GM12878 (cell line): ENCODE results near the gene TOB1. TPM values are rescaled to one million over a fixed set of nuclear protein-coding genes. Genes with fewer than 3 reads are reported as not detected.

ENCODE experiments used
- ATAC-seq: fragments of 200-7000 bp; cut with Tn5 transposase; 3 replicates; pipeline ENCODE4 v1.9.1; 2020; ENCODE audit warnings: mild to moderate bottlenecking, moderate library complexity
- BruUV-seq: library from RNA; stranded (reverse); fragments of 400-500 nt; replicated peaks from 2 replicates; lab custom pipeline; 2021; lab: Mats Ljungman, UMichigan
- CTCF ChIA-PET: fragments of 300-600 bp; sonication (Branson Sonifier 250); formaldehyde crosslinking; extraction: SDS; loops from one replicate; lab custom pipeline; 2021; ENCODE audit warnings: inconsistent platforms; lab: Yijun Ruan, JAX
- POLR2A ChIA-PET: fragments of 350-600 bp; formaldehyde crosslinking; extraction: SDS; loops from one replicate; lab custom pipeline; 2021; ENCODE audit warnings: inconsistent platforms; lab: Charles Lee
- RAD21 ChIA-PET: fragments of 300-600 bp; sonication (Branson Sonifier 250); formaldehyde crosslinking; loops from one replicate; lab custom pipeline; 2023; ENCODE audit warnings: antibody characterized with exemption; ENCODE audit not compliant: unreplicated experiment; lab: Charles Lee
- SMC1A ChIA-PET: fragments of 300-600 bp; sonication (Branson Sonifier 250); formaldehyde crosslinking; loops from one replicate; lab custom pipeline; 2023; ENCODE audit not compliant: unreplicated experiment, uncharacterized antibody; lab: Charles Lee
- DNase-seq: peaks from one replicate; pipeline ENCODE4 v3.0.0-alpha.2; 2011; ENCODE audit warnings: low read depth, low spot score
- FAIRE-seq: peaks from 3 replicates; lab custom pipeline; 2011; peaks lifted over from hg19 to GRCh38; lab: Jason Lieb, UNC
- H2AFZ ChIP-seq: 2 replicates; pipeline ENCODE4 v1.6.0; 2011; ENCODE audit warnings: low read depth, low read length, control low read depth; ENCODE audit not compliant: control insufficient read depth
- H3K27ac ChIP-seq: 2 replicates; pipeline ENCODE4 v1.5.1; 2011; ENCODE audit warnings: control low read depth; ENCODE audit not compliant: control insufficient read depth, insufficient read depth
- H3K27me3 ChIP-seq, 2 experiments: replicated peaks in 1 of 2; 2 replicates each; pipeline versions ENCODE4 v1.6.0 to v1.6.1; 2011; ENCODE audit warnings: low read length in 1 of 2; ENCODE audit not compliant: control insufficient read depth in 2 of 2, insufficient read depth in 2 of 2
- H3K36me3 ChIP-seq, 2 experiments: 2 replicates each; pipeline ENCODE4 v1.5.1; 2011; ENCODE audit warnings: low read length in 1 of 2; ENCODE audit not compliant: control insufficient read depth in 2 of 2, insufficient read depth in 2 of 2
- H3K4me1 ChIP-seq: 2 replicates; pipeline ENCODE4 v1.6.1; 2011; ENCODE audit warnings: mild to moderate bottlenecking, low read length, moderate library complexity, mixed read lengths; ENCODE audit not compliant: control insufficient read depth, insufficient read depth
- H3K4me2 ChIP-seq: 2 replicates; pipeline ENCODE4 v1.6.0; 2011; ENCODE audit warnings: control low read depth; ENCODE audit not compliant: control insufficient read depth, insufficient read depth
- H3K4me3 ChIP-seq: fragments of 200-600 bp; sonication (generic); 2 replicates; pipeline ENCODE4 v1.5.1; 2016
- H3K79me2 ChIP-seq: 2 replicates; pipeline ENCODE4 v1.6.0; 2011; ENCODE audit warnings: low read length; ENCODE audit not compliant: control insufficient read depth, insufficient read depth
- H3K9ac ChIP-seq: 2 replicates; pipeline ENCODE4 v1.8.0; 2011; ENCODE audit warnings: low read length, control low read depth, mixed read lengths; ENCODE audit not compliant: control insufficient read depth, insufficient read depth
- H3K9me3 ChIP-seq: replicated peaks from 3 replicates; pipeline ENCODE4 v1.5.1; 2011; ENCODE audit warnings: mild to moderate bottlenecking, low read length; ENCODE audit not compliant: control insufficient read depth, insufficient read depth
- H4K20me1 ChIP-seq: 2 replicates; pipeline ENCODE4 v1.6.0; 2011; ENCODE audit not compliant: control insufficient read depth, insufficient read depth
- ATF3 ChIP-seq: IDR thresholded peaks from 2 replicates; pipeline ENCODE4 v1.6.1; 2011; ENCODE audit warnings: low read depth, mild to moderate bottlenecking, low read length, moderate library complexity, borderline replicate concordance; ENCODE audit errors: extremely low read depth
- CBFB ChIP-seq: IDR thresholded peaks from 2 replicates; pipeline ENCODE4 v1.6.1; 2016; ENCODE audit warnings: antibody characterized with exemption, low read depth
- HDGF ChIP-seq: fragments of 450-650 bp; IDR thresholded peaks from 2 replicates; pipeline ENCODE4 v1.6.1; 2016; ENCODE audit warnings: antibody characterized with exemption
- KDM1A ChIP-seq: fragments of 200-600 bp; sonication (generic); IDR thresholded peaks from 2 replicates; pipeline ENCODE4 v1.6.1; 2016; ENCODE audit warnings: borderline replicate concordance
- SREBF2 ChIP-seq: IDR thresholded peaks from 2 replicates; pipeline ENCODE4 v1.6.1; 2012; ENCODE audit warnings: mild to moderate bottlenecking, low read length
- TAF1 ChIP-seq: IDR thresholded peaks from 2 replicates; pipeline ENCODE4 v1.6.1; 2011; ENCODE audit warnings: mild to moderate bottlenecking, low read depth, low read length, borderline replicate concordance
- TCF7 ChIP-seq: IDR thresholded peaks from 2 replicates; pipeline ENCODE4 v1.6.1; 2014; ENCODE audit warnings: antibody characterized with exemption, borderline replicate concordance
- ZNF274 ChIP-seq: IDR thresholded peaks from one replicate; pipeline ENCODE4 v1.8.0; 2011; ENCODE audit not compliant: insufficient read length, insufficient read depth
- ZNF592 ChIP-seq: fragments of 450-650 bp; IDR thresholded peaks from 2 replicates; pipeline ENCODE4 v1.6.1; 2017; ENCODE audit warnings: mild to moderate bottlenecking, moderate library complexity
- ZZZ3 ChIP-seq: IDR thresholded peaks from 2 replicates; pipeline ENCODE4 v1.6.1; 2011; ENCODE audit warnings: low read depth; ENCODE audit not compliant: control insufficient read depth, insufficient read length
- WGBS: methylation state at CpG from one replicate; pipeline ENCODE4 v1.1.6; 2016; ENCODE audit warnings: low lambda C conversion rate; ENCODE audit not compliant: insufficient replicate concordance, insufficient coverage; ENCODE audit errors: missing lambda C conversion rate; 5-methylcytosine and 5-hydroxymethylcytosine counted together
- in situ Hi-C: fragments of 300-500 bp; cut with MboI; formaldehyde crosslinking; loops from 9 replicates; pipeline ENCODE4 v1.14.3; 2018; ENCODE audit warnings: mixed read lengths
- intact Hi-C: fragments of 100-400 bp; cut with micrococcal nuclease; formaldehyde crosslinking; loops from one replicate; pipeline ENCODE4 v1.14.2; 2022; ENCODE audit not compliant: unreplicated experiment
- polyA plus RNA-seq, 11 experiments: library from polyadenylated mRNA; depleted of rRNA in 4 of 11; unstranded in 6 of 11; stranded (reverse) in 5 of 11; fragments of >200 nt; fragmentation: Nextera tagmentation in 4 of 11; fragmentation: Illumina TruSeq in 1 of 11; extraction: Ambion mirVana in 4 of 11; extraction: Trizol in 1 of 11; gene quantifications; 1 replicate in 1 of 11; 2 replicates in 10 of 11; pipeline versions ENCODE4 v1.2.1 to v1.2.3, GENCODE V29; 2011 to 2016; ENCODE audit warnings: inconsistent platforms in 2 of 11, missing spikeins in 2 of 11, low read depth in 1 of 11
- total RNA-seq, 4 experiments: library from RNA; depleted of rRNA in 3 of 4; stranded (reverse); fragments of >200 nt in 3 of 4; fragmentation: Illumina TruSeq in 1 of 4; extraction: Trizol in 1 of 4; gene quantifications; 2 replicates each; pipeline versions ENCODE4 v1.2.1 to v1.2.3, GENCODE V29; 2013 to 2021

TOB1 gene
- total and polyA plus RNA-seq, 10 of the 15 experiments (the other 5 are each of a cell fraction or from before 2014, with no cell fraction given) = 5.0 to 32.4 (median 13.7) TPM

DNA sequence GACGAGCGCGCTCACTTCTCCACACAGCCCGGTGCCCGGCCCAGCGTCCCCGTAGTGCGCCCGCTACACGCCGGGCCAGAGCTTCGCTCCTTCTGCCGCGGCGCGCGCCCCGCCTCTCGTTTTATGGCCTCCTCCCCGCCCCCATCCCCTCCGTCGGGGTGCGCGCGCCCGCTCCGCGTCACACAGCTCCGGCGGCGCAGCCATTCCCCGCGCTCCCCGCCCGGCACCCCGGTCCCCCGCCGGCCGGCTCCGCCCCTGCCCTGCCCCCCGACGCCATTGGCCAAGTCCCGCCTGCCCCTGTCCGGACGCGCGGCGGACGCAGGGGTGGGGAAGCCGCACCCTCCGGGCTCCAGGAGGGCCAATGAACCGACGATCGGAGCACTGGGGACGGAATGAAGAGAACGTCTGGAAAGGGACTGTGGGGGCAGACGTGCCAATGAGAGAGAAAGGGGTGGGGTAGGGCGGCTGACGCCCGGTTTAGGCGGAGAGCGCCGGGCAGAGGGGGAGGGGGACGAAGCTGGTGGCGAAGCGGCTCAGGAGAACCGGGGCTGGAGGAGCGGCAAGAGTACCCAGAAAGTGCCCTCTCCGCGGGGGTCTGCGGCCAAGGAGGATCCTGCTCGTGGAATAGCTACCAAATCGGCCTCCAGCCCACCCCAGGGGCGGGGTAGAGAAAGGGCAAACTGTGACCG lies at the start of gene TOB1 (continued):
- TF ChIP-seq ZNF592 = no peak
- no peak for TF ChIP-seq TCF7
- TF ChIP-seq ZZZ3 = no peak
- no peak for TF ChIP-seq SREBF2
- TF ChIP-seq CBFB = peak; percentile 87

DNA sequence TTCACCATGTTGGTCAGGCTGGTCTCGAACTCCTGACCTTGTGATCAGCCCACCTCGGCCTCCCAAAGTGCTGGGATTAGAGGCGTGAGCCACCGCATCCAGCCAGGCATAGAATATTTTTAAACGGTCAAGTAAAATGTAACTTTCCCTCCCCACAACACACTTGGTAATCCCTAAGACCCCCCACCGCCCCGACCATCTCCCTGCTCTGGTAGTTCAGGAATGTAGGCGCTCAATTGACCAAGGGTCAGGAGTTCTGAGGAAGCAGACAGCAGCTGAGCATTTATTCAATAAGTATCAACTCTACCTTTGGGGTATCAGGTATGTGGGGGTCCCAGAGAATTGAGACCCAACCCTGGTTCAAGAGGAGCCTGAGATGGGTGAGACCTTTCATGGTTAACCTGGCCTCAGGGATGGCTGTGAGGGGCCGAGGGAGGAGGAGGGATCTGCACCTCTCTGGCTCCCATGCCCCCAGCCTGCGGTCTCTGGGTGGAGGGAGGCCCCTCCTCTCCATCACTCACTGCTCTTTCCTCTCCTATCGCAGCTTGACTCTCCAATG lies 48.4 kb upstream of the TOB1 start:
- DNase-seq = no peak
- no peaks in the 10 kb centered on the region for H3K79me2 ChIP-seq
- H3K9me3 ChIP-seq = no peaks in the 10 kb centered on the region
- no peak overlapping the region for H3K4me3 ChIP-seq
- H3K36me3 ChIP-seq = no peaks in the 10 kb centered on the region
- TF ChIP-seq KDM1A (no peak), ATF3 (no peak), HDGF (no peak), TAF1 (no peak), ZNF274 (no peak)
- TF ChIP-seq, all 136 proteins: peak for 0
- Histone ChIP-seq H3K4me1 (peaks cover 16% of the 10 kb centered on the region), H3K27ac (no peak overlapping the region), H4K20me1 (no peaks in the 10 kb centered on the region), H3K9ac (no peak overlapping the region), H3K27me3 (no peaks in the 10 kb centered on the region; a peak in 1 of 4 replicates), H2AFZ (no peak overlapping the region), H3K4me2 (no peak overlapping the region)
- 65% methylated on average over 11 of the region's 11 CpGs for WGBS
- intact Hi-C loops = no loop called here
- POLR2A ChIA-PET = interaction anchor here (0.5 kb wide), 1 partner anchor 1175 kb away, joined by 3 read pairs; no protein-coding TSS in a partner anchor
- SMC1A ChIA-PET = no interaction called here
- no peak for ATAC-seq
- BruUV-seq = no TSS peak
- CTCF ChIA-PET = no interaction called here
- no peak for FAIRE-seq
- RAD21 ChIA-PET = no interaction called here
- in situ Hi-C loops = loop anchor here (5.0 kb wide), 1 partner anchor 52 kb away; no protein-coding TSS in a partner anchor
